NCI-H345 treated with DMSO at 0.1 percent for 48 hours (cell line): Measurements from ENCODE around the gene GLIPR2.
A peak's percentile ranks its signal among the peaks of the same experiment; 100 is the strongest.
"Not testable (repeated sequence)": the region's sequence is repeated elsewhere in the genome, so short reads cannot be mapped to it uniquely, and the experiment has no call there.

Experiments used
- DNase-seq: peaks from one replicate; lab custom pipeline; 2025; ENCODE audit not compliant: unreplicated experiment; lab: John Stamatoyannopoulos, UW

GLIPR2 gene

DNA sequence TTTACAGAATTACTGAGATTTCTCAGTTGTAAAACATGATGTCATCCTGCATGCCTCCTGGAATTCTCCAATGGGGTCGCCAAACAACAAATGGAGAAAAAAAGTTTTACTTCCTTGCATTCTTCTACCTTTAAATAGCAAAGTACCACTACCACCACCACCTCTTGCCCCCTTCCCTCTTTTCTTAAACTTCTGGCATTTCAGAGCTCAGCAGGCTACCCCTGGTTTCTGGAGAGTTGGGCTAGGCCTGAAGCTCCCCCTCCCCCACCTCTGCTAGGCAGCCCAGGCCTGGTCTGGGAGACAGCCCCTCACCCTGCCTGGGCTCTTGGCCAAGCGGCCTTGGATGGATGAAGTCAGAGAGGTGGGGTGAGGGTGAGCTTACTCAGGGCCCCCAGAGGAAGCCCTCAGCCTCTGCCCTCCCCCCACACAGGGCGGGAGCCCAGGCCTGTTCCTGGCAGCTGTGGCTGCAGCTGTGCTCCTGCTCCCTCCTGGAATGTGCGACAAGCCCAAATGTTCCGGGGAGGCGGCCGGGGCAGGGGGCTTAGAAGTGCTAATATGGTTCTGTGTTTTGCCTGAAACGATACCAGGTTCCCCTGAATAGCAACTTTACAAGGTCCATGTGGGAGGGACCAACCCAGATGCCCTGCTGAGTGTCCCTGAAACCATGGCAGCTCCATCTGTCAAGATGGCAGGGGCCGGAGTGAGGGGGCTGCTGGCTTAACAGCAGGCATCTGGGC, 26.7 kb downstream of the GLIPR2 start:
- no peak for DNase-seq

DNA sequence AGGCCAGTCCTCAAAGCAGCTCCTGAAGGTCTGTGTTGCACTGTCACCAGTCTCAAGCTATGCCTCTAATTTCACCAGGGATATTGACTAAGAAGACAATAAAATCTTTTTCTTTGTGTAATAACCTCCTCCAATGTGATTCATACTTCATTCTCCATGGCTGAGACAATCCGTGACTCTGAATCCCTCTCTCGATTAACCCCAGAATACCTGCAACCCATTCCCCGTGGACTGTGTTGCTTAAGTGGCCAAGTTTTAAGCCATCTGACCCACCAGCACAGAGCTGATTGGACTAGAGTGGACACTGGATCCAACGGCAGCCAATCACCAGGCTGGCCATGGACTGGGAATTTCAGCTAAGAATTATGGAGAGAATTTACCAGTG, 27.2 kb downstream of the GLIPR2 start:
- DNase-seq = no peak

DNA sequence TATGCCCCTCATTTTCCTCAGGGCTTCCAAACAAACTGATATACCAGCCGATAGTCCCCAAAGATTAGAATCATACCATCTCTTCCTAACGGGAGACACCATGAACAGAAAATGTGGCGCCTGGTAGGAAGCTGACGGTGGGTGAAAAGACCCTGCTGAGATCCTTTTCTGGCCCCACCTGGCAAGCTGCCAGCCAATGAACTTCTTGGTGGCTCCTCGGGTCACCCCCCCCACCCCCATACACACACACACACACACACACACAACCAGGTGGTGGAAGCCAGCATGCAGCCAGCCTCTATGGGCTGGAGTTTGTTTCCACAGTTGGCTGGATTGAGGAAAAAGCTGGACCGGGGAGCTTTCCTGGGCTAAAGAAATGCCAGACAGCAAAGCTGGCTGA, 27.8 kb downstream of the GLIPR2 start:
- DNase-seq = no peak

- DNase-seq = no peak
Observed at GRCh38 chr9:36164989-36165388, 28.5 kb downstream of the GLIPR2 start.

GRCh38 chr9:36165826-36166167, 29.3 kb downstream of the GLIPR2 start:
- no peak for DNase-seq

DNA sequence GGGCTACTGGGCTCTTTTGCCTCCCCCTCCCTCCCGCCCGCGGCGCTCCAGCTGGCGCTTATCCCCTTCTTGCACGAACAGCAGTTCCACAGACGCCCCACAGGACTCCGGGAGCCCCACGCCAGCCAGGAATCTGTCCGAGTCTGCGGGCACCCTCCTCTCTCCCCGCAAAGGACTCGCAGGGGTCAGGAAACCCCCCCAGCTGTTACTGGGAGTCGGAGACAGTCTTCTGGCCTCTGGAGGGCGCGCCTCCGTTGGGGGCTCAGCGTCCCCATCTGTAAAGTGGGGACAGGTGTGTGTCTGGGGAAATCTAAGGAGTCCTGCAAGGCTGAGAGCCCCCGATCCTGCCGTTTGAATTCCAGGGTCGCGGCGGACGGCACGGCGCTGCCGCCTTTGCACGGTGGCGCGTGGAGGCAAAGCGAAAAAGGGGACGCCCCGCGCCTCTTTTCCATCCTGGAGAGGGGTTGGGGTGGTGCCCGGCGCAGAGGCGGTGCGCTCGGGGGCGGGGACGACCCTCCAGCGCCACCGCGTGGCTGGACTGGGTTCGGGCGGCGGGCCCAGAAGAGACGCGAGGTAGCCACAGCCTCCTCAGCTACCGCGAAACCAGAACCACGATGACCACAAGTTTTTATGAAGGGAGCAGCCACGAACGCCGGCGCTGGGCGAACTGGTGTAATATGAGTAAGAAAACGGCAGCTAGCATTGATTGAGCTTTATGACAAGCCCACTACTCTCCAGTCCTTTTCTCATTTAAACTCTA, 29.8 kb downstream of the GLIPR2 start:
- DNase-seq = peak; percentile 59

DNA sequence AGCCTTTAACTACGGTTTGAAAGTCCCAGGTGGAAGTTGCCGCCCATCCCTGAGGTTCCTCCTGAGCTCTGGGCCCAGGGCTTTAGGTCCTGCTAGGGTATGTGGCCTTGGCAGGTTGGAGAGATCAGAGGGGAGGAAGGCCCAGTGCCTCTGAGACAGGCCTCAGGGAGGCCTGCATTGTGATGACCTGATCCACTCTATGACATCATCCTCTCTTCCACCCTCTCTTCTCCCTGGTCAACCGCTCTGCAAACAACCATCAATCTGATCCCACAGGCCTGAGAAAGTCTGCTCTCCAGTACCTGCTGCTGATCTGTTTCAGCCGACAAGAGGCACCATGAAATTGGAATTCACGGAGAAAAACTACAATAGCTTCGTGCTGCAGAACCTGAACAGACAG, 32.6 kb downstream of the GLIPR2 start, which contains the start of gene CCIN:
Gene CCIN, plus strand, starts transcription at position 223 of the 400 bp plus-strand sequence. Its CDS starts 115 bp downstream, at position 338.
- DNase-seq = no peak

GRCh38 chr9:36169708-36170107, 33.2 kb downstream of the GLIPR2 start:
- DNase-seq = no peak

DNA sequence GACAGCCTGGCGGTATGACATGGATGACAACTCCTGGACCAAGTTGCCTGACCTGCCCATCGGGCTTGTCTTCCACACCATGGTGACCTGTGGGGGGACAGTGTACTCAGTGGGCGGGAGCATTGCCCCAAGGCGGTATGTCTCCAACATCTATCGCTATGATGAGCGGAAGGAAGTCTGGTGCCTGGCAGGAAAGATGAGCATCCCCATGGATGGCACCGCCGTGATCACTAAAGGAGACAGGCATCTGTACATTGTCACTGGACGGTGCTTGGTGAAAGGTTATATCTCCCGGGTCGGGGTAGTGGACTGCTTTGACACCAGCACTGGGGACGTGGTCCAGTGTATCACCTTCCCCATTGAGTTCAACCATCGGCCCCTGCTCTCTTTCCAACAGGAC, 34.0 kb downstream of the GLIPR2 start:
- no peak for DNase-seq

DNA sequence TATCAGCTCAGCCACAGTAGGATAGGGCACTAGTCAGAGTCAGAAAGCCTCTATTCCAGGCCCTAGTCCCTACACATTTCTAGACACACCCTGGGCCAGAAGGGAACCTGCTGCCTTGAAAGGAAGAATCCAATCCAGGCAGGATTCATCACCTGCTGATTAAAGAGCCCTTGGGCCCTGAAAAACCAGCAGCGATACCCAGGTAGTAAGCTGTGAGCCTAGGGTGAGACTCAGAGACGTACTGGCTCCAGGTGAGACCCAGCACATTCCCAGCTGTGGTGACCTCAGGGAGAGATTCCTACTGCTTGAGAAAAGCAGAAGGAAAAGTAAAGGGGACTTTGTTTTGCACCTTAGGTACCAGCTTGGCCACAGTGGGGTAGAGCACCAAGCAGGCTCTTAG, 37.3 kb downstream of the GLIPR2 start:
- no peak for DNase-seq

DNA sequence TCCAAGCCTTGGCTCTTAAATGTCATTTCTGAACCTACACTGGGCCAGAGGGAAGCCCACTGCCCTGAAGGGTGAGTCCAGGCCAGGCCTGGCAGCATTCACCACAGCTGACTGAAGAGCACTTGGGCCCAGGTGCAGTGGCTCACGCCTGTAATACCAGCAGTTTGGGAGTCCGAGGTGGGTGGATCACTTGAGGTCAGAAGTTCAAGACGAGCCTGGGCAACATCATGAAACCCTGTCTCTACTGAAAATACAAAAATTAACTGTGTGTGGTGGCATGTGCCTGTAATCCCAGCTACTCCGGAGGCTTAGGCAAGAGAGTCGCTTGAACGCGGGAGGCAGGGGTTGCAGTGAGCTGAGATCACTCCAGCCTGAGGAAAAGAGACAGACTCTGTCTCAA, 37.7 kb downstream of the GLIPR2 start:
- no peak for DNase-seq

DNA sequence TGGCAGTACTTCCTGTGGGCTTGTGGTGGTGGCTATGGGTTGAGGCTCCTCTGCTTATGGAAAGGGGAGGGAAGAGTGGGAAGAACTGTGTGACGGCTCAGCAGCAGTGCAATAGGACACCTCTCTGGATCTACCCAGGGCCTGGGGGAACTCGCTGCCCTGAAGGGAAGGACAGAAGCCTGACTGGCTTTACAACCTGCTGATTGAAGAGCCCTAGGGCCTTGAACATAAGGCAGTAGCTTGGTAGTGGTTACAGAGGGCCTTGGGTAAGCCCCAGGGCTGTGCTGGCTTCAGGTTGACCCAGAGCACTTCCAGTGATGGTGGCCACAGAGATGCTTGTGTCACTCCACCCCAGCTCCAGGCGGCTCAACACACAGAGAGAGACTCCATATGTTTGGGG, 38.2 kb downstream of the GLIPR2 start:
- no peak for DNase-seq

- not testable (repeated sequence) for DNase-seq
Observed at GRCh38 chr9:36175209-36175608, 38.7 kb downstream of the GLIPR2 start.

GRCh38 chr9:36176496-36176895, 40.0 kb downstream of the GLIPR2 start:
- not testable (repeated sequence) for DNase-seq

DNA sequence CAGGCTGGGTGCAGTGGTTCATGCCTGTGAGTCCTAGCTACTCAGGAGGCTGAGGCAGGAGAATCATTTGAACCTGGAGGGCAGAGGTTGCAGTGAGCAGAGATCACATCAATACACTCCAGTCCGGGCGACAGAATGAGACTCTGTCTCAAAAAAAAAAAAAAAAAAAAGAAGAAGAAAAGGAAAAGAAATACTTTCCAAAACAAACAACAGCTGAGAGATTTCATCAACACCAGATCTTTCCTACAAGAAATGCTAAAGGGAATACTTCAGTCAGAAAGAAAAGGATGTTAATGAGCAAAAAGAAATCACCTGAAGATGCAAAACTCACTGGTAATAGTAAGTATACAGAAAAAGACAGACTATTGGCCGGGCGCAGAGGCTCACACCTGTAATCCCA, 41.0 kb downstream of the GLIPR2 start:
- DNase-seq = no peak

- DNase-seq = not testable (repeated sequence)
Observed at GRCh38 chr9:36180243-36180642, 43.7 kb downstream of the GLIPR2 start.

GRCh38 chr9:36187414-36187813, 50.9 kb downstream of the GLIPR2 start:
- no peak for DNase-seq

DNA sequence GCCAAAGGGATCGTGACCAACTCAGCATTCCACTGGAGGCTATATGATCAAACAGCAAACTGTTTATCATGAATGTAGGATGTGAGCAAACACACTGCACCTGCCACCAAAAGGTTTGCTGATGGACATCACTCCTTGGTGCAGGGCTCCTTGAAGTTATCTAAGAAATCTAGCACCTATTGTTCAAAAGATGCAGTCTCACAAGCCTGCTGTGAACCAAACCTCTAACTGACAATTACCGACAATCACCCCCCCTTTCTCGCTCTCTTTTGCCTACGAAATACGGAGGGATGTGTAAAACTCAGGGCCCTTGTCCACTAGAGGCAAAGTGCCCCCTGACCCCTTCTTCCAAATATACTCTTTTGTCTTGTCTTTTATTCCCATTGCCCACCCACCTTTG, 51.7 kb downstream of the GLIPR2 start:
- DNase-seq = no peak

DNA sequence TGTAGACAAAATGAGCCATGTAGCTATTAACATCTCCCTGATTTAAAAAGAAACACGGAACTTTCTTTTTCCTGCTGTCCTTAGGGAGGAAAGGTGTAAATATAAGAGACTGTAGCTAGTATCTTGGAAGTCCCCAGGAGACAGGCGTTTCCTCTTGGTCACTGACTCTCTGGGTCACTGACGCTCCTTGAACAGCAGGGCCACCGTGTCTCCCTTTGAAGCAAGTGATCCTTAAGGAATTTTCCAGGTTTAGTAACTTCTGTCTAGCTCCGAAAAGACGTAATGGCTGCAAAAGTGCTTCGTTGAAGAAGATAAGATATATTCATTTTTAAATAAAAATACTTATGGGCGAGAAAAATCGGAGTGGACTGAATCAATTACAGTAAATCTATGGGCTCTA, 53.4 kb downstream of the GLIPR2 start:
- no peak for DNase-seq

GRCh38 chr9:36190388-36191289, 54.1 kb downstream of the GLIPR2 start, which contains the start of gene CLTA:
CLTA (plus strand) TSS chr9:36190921; CDS start chr9:36191057, 136 bp downstream.
- DNase-seq = peak; percentile 97

DNA sequence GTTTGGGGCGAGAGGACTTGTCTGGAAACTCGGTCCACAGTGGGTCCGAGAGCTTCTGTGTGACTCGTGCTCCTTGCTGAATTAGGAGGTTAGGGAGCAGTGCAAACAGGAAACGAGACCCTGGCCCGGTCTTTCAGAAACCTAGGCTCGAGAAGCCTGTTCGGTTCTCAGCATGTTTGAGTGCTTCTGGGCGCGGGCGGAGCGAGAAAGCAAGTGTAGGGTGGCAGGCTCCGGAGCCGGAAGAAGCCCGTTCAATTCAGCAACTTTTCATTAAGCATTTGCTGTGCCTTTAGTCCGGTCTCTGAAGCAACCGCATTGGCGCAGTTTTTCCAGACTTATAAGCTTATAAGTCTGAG, 54.7 kb downstream of the GLIPR2 start:
- DNase-seq = no peak

DNA sequence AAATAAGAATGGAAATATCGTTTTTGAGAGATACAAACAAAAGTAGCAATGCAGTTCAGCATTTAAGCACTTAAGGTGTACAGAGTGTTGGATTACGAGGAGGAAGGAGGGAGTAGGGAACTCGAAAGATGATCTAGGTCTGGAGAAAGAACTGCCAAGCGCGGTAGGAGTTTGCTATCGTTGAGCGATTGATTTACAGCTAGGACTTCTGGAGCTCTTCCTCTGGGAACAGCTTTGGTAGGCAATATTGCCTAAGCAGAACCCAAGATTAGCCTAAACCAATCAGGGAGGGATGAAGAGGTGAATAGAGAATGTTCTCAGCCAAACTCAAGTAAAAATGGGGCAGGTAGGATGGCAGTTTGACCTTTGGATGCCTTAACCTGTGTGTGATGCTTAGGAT, 55.2 kb downstream of the GLIPR2 start:
- DNase-seq = no peak
